ENCODE data around the gene CPA2. TPM values are rescaled to one million over a fixed set of nuclear protein-coding genes. Genes with fewer than 3 reads are reported as not detected.

Gene CPA2
- total RNA-seq, 2 experiments from 2014 or later: not detected

- POLR2A ChIA-PET: no interaction called here
Measured at GRCh38 chr7:130277763-130278643, 11.3 kb downstream of the CPA2 start.

DNA sequence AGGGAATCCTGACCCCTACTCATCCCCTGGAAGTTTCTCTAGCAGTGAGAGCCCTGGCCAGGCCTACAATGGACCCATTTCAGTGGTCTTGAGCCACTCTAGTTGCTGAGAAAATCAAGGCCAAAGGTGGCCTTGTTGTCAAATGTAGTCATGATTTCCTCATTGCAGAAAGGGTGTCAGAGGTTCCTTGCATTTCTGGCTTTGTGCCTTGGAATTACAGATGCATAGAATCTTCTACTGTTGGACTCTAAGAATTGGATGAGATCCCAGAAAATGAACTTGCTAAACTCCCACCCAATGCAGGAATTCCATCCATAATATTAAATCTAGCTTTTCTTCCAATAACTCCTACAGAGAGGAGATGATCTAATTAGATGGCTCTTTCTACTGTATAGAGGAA lies 12.2 kb downstream of the CPA2 start:
- Mint-ChIP-seq H3K36me3 (ENCODE audit: low read depth) (no peaks in the 10 kb centered on the region), H3K4me1 (ENCODE audit: low read depth) (peaks cover 23% of the 10 kb centered on the region), H3K27me3 (peaks cover 9% of the 10 kb centered on the region), H3K9me3 (no peaks in the 10 kb centered on the region), H3K27ac (no peak overlapping the region), H3K4me3 (no peak overlapping the region)
- DNase-seq: no peak
- TF ChIP-seq CTCF (IDR thresholded peaks at IDR 0.05): no peak
- ChIA-PET POLR2A (no interaction called here), CTCF (no interaction called here)
- intact Hi-C loops (cut with micrococcal nuclease): no loop called here
- no peak for ATAC-seq

More at GRCh38 chr7:130277763-130278643, 11.3 kb downstream of the CPA2 start:
- CTCF ChIA-PET: no interaction called here
- no peak overlapping the region for H3K4me3 Mint-ChIP-seq
- H3K4me1 Mint-ChIP-seq (ENCODE audit: low read depth): peaks cover 30% of the 10 kb centered on the region
- ATAC-seq: no peak
- H3K36me3 Mint-ChIP-seq (ENCODE audit: low read depth): no peaks in the 10 kb centered on the region
- DNase-seq: no peak
- H3K27me3 Mint-ChIP-seq: peaks cover 9% of the 10 kb centered on the region
- TF ChIP-seq CTCF (IDR thresholded peaks at IDR 0.05): no peak
- peak overlapping the region; percentile 56 for H3K27ac Mint-ChIP-seq
- intact Hi-C loops (cut with micrococcal nuclease): no loop called here
- H3K9me3 Mint-ChIP-seq: no peaks in the 10 kb centered on the region

GRCh38 chr7:130279286-130279685 lies 12.6 kb downstream of the CPA2 start:
- Mint-ChIP-seq H3K27me3 (peaks cover 8% of the 10 kb centered on the region), H3K27ac (no peak overlapping the region), H3K4me1 (ENCODE audit: low read depth) (peaks cover 21% of the 10 kb centered on the region), H3K9me3 (no peaks in the 10 kb centered on the region), H3K36me3 (ENCODE audit: low read depth) (no peaks in the 10 kb centered on the region), H3K4me3 (no peak overlapping the region)
- no peak for TF ChIP-seq CTCF (IDR thresholded peaks at IDR 0.05)
- intact Hi-C loops (cut with micrococcal nuclease): no loop called here
- ATAC-seq: no peak
- ChIA-PET POLR2A (no interaction called here), CTCF (no interaction called here)
- DNase-seq: no peak

DNA sequence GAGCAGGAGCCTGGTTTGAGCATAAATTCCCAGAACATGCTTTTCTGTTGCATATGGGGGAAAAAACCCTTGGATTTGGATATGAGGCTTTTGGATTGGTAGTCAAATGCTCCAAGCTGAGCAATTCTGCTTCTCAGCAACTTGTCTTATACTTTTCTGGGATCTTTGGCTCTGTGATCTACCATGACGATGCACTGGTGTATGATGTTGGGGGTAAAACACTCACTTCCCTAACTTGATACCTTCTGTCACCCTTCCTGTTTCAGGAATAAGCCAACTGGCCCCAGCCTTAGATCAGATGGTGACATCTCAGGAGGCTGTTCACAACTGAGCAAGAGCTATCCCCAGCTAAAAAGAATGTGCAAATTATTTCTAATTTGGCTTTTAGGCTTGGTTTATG lies 13.2 kb downstream of the CPA2 start:
- no peaks in the 10 kb centered on the region for H3K9me3 Mint-ChIP-seq
- H3K27ac Mint-ChIP-seq: no peak overlapping the region
- ATAC-seq (no peak), DNase-seq (no peak)
- intact Hi-C loops (cut with micrococcal nuclease): no loop called here
- POLR2A ChIA-PET: interaction anchor here (0.6 kb wide), 1 partner anchor 54 kb away, joined by 3 read pairs; no protein-coding TSS in a partner anchor
- no peak for TF ChIP-seq CTCF (IDR thresholded peaks at IDR 0.05)
- CTCF ChIA-PET: no interaction called here
- peaks cover 7% of the 10 kb centered on the region for H3K27me3 Mint-ChIP-seq
- no peak overlapping the region for H3K4me3 Mint-ChIP-seq
- peaks cover 21% of the 10 kb centered on the region for H3K4me1 Mint-ChIP-seq (ENCODE audit: low read depth)
- no peaks in the 10 kb centered on the region for H3K36me3 Mint-ChIP-seq (ENCODE audit: low read depth)

- Mint-ChIP-seq H3K27me3 (peaks cover 2% of the 10 kb centered on the region), H3K9me3 (no peaks in the 10 kb centered on the region), H3K4me1 (ENCODE audit: low read depth) (peaks cover 16% of the 10 kb centered on the region), H3K36me3 (ENCODE audit: low read depth) (no peaks in the 10 kb centered on the region), H3K4me3 (no peak overlapping the region), H3K27ac (no peak overlapping the region)
- CTCF ChIA-PET: interaction anchor here (0.9 kb wide), 1 partner anchor 24 kb away, joined by 3 read pairs; no protein-coding TSS in a partner anchor
- POLR2A ChIA-PET: no interaction called here
- TF ChIP-seq CTCF (IDR thresholded peaks at IDR 0.05): no peak
- ATAC-seq (no peak), DNase-seq (no peak)
- intact Hi-C loops (cut with micrococcal nuclease): no loop called here
Measured at GRCh38 chr7:130281260-130281659, 14.6 kb downstream of the CPA2 start.

Data from activated CD8-positive, alpha-beta T cell treated with anti-CD3 and anti-CD28 coated beads for 36 hours (primary cell).